HG02642 (cell line): ENCODE results near the gene PDIK1L.

Experiments
- ATAC-seq: cut with Tn5 transposase; IDR thresholded peaks from one replicate; pipeline ENCODE4 v1.9.1; 2021; ENCODE audit warnings: mild to moderate bottlenecking; ENCODE audit not compliant: unreplicated experiment, poor library complexity

PDIK1L gene

DNA sequence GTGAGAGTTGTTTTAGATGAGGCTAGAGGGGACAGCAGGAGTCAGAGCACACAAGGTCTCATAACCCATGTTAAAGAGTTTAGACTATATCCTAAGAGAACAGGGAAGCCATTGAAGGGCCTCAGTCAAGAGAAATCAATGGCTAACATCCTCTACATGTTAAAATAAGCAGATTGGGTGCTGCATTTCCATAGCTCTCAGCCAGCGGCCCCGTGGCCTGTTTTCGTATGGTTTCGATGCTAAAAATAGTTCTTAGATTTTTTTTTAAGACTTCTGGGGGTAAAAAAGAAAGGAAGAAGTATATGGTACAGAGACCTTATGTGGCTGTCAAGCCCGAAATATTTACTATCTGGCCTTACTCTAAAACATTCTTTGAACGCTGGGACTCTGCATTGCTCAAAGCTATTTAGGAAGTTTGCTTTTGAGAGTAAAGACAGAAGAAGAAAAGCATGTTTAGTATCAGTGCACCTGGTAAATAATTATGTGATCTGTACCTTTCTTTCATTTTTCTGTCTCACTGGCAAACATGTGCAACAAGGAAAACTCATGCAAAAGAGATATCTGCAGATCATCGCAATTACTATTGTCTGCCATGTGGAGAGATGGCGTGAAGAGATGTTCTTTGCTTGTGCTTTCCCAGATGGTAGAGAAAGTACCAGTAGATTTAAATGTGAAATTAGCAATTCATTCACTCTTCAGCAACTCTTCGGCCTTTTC is 8.4 kb downstream of the PDIK1L start:
- no peak for ATAC-seq

GRCh38 chr1:26121854-26122773 is 10.5 kb downstream of the PDIK1L start:
- no peak for ATAC-seq

GRCh38 chr1:26122988-26123973 is 11.7 kb downstream of the PDIK1L start:
- ATAC-seq, result no peak

DNA sequence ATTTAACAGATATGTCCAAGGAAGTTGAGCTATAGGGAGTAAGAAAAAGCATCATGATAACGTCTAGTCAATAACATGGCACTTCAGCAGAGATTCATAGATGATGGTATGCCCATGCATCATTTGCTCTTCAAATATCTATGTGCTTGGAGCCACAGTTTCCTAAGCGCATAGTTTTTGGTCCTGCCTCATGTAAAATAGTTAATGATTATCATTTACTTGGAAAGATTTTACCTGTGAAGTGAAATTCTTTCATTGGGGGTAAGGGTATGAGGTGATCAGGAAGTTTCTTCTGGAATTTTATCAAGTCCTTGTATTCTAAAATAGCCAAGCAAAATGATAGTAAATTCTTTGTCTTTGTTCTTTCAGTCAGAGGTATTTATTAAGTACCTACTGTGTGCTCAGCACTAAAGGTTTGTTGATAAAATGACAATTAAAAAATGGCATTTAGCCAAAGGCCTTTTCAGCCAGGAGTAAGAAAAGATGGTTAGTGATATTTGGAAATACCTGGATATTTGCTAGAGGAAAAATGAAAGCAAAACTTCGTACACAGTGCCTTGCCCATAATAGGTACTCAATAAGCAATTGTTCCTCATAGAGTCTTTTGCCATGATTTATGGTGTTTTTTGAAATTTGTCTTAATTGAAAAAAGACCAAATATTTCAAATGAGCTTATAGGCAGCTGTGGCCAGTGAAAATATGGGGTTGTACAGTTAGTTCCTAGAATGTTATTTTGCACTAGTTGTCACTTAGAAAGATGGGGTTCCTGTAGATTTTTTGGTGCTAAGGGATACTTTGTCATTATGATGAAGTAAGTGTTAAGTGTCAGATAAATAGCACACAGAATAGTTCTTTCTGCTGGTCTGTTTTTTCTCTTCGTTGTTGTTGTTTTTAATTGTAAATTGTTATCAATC is 13.1 kb downstream of the PDIK1L start:
- no peak for ATAC-seq

DNA sequence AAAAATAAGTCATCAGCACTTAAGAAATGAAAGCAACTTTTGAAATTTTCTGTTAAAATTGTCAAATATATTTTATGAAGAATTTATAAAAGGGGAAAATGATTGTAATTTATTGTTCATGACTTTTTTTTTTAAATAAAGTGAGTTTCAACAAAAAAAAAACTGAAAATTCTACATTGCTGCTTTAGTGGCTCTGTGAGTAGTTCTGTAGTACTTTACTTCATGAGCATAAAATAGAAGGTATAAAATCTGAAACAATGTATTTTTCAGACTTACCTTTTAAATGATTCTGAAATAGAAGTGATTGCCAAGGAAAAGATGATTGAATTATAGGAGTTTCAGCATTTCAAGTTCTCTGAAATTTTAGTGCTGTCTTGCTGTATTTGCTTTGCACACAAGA is 13.8 kb downstream of the PDIK1L start:
- no peak for ATAC-seq

DNA sequence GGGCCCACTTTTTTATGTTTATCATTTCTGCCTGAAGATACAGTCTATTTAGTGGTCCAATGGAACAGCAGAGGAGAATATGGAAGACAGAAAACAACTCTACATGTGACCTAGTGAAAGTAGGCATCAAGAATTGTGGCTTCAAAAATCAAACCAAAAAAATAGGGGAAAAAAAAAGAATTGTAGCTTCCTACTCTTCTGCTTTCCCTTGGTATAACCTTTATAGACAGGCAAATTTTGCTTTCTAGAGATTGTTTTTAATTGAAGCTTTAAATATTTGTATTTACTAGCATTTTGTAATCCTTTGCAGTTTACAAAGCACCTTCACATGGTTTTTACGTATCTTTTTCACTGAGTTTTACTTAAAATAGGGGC is 14.3 kb downstream of the PDIK1L start:
- ATAC-seq, result no peak

- peak; percentile 56 for ATAC-seq
These were observed 14.9 kb downstream of the PDIK1L start for GRCh38 chr1:26126321-26127084.

DNA sequence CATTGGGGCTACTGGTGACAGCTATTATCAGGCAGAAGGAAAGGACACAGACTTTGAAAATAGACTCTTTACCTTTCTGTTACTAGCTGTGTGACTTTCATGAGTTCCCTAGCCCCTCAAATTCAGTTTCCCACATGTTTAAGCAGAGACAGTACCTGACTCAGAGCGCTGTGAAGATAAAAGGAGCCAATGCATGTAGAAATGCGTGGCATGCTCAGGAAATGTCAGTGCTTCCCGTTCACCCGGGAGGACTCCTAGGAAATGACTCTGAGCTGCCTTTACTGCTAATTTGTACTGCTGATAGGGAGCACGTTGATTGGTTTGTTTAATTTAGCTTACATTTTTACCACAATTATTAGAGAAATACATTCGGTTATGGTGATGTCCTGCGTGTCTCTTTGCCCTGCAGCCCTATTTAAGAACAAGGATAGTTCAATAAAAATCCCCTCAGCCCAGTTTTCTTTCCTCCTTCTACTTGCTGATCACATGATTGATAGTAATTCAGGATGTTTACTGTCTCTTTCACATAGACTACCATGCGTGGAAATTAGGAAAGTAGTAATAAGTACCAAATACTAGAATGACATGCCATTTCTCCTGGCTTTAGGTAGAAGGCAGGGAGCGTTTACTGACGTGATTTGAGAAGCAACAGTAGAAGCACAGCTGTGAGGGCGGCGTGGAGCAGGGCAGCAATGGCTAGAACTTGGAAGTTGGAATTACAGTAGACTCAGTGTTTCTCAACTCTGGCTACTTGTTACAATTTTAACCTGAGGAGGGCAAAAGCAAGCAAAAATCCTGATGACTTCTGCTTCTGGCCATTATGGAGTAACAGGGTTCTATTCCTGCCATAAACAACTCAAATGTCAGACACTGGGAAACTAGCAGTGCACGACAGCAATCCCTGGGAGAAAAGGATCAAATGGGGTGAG is 15.9 kb downstream of the PDIK1L start:
- ATAC-seq, result no peak

GRCh38 chr1:26129778-26130177 is 18.2 kb downstream of the PDIK1L start:
- ATAC-seq, result no peak

GRCh38 chr1:26130695-26131094 is 19.1 kb downstream of the PDIK1L start:
- ATAC-seq, result no peak

DNA sequence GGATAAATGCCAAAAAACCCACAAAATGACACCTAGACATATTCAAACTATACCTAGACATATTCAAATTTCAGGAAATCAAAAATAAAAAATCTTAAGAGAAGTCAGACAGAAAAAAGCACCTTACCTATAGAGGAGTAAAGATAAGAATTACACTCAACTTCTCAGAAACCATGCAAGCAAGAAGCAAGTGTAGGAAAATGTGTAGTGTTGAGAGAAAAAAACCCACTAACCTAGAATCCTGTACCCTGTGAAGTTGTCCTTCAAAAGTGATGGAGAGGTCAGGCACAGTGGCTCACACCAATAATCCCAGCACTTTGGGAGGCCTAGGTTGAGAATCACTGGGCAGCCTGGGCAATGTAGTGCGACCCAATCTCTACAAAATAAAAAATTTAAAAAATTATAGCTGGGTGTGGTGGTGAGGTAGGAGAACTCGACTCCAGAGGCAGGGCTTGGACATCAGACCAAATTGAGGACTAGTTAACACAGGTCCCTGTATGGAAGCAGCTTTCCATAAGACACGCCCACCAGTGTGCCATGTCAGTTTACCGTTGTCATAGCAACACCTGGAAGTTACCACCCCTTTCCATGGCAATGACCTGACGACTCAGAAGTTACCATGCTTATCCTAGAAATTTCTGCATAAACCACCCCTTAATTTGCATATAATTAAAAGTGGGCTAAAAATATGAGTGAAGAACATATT is 20.7 kb downstream of the PDIK1L start:
- no peak for ATAC-seq

DNA sequence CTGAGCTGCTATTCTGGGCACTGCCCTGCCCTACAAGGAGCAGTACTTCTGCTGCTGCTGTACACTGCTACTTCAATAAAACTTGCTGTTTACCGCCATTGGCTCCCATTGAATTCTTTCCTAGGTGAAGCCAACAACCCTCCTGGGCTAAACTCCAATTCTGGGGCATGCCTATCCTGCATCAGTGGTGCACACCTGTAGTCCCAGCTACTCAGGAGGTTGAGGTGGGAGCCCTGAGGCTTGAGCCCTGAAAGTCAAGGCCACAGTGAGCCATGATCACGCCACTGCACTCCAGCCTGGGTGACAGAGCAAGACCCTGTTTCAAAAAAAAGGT is 21.2 kb downstream of the PDIK1L start:
- no peak for ATAC-seq

GRCh38 chr1:26134466-26134865 is 22.8 kb downstream of the PDIK1L start:
- no peak for ATAC-seq

DNA sequence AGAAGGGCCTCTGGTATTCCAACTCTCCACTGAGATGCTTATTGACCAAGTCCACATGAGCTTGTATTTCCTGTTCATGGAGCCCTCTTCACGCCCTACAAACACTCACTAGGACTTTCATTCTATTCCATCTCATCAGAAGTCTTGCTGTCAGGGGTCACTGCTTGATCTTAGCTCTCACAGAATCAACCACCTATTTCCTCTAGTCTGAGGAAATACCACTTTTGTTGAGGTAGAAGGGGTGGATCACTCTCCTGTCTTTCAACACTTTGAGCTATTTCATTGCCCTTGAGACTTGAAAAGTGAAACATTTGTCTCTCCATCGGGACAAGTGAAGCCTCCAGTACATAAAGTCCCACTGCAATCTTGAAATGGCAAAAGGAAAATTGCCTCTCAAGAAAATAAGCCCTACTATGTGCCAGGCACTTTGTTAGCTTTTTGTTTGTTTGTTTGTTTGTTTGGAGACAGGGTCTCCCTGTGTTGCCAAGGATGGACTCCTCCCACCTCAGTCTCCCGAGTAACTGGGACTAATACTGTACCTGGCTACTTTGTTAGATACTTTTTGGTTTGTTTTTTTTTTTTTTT is 27.4 kb downstream of the PDIK1L start:
- ATAC-seq, result no peak

GRCh38 chr1:26142159-26142558 is 30.5 kb downstream of the PDIK1L start:
- ATAC-seq, result no peak

GRCh38 chr1:26145041-26145959 is 33.7 kb downstream of the PDIK1L start:
- ATAC-seq, result peak; percentile 64
